Heart right ventricle (tissue), 16 donors: ENCODE measurements around the gene CBR1. TPM values are rescaled to one million over a fixed set of nuclear protein-coding genes. Genes with fewer than 3 reads are reported as not detected.

Source experiments
- ATAC-seq, 8 donors: fragments of 200-7000 bp; cut with Tn5 transposase; one replicate each; pipeline ENCODE4 v1.9.1; 2020; ENCODE audit warnings: mild to moderate bottlenecking in 8 of 8, moderate library complexity in 8 of 8, moderate number of reproducible peaks in 1 of 8
- DNase-seq, 2 donors: peaks; one replicate each; pipeline ENCODE4 v3.0.0-alpha.2; 2020
- H3K27ac ChIP-seq, 10 donors: fragments of 200-600 bp; sonication (generic) in 2 of 10; one replicate each; pipeline versions ENCODE4 v1.5.0 to v1.8.0; 2020 to 2022; ENCODE audit warnings: mild to moderate bottlenecking in 3 of 10
- H3K27me3 ChIP-seq, 7 donors: fragments of 200-600 bp; one replicate each; pipeline ENCODE4 v1.8.0; 2021 to 2022; ENCODE audit warnings: mild to moderate bottlenecking in 2 of 7
- H3K36me3 ChIP-seq, 9 donors: fragments of 200-600 bp; sonication (generic) in 1 of 9; one replicate each; pipeline versions ENCODE4 v1.5.0 to v1.8.0; 2020 to 2022; ENCODE audit warnings: mild to moderate bottlenecking in 2 of 9
- H3K4me1 ChIP-seq, 9 donors: fragments of 200-600 bp; sonication (generic) in 1 of 9; one replicate each; pipeline versions ENCODE4 v1.5.0 to v1.8.0; 2020 to 2022; ENCODE audit warnings: mild to moderate bottlenecking in 4 of 9
- H3K4me3 ChIP-seq, 10 donors: fragments of 200-600 bp; sonication (generic) in 2 of 10; one replicate each; pipeline versions ENCODE4 v1.5.0 to v1.8.0; 2020 to 2022; ENCODE audit warnings: mild to moderate bottlenecking in 7 of 10, moderate library complexity in 2 of 10
- H3K9me3 ChIP-seq, 11 donors: fragments of 200-600 bp in 10 of 11; sonication (generic) in 2 of 11; one replicate each; pipeline versions ENCODE4 v1.5.0 to v1.8.0; 2013 to 2022; ENCODE audit warnings: mild to moderate bottlenecking in 2 of 11, control low read depth in 1 of 11, moderate library complexity in 1 of 11
- WGBS, 2 donors: extraction: QIAGEN DNeasy Blood & Tissue Kit; methylation state at CpG; one replicate each; pipeline ENCODE4 v1.1.7; 2013; ENCODE audit warnings: inconsistent platforms in 1 of 2; 5-methylcytosine and 5-hydroxymethylcytosine counted together
- intact Hi-C, 10 donors: fragments of 100-400 bp; cut with DNase I; formaldehyde crosslinking; loops; one replicate each; pipeline versions ENCODE4 v1.11.1 to v1.14.2; 2022
- polyA plus RNA-seq, 2 donors: library from polyadenylated mRNA; stranded (reverse); fragments of 200-250 nt; gene quantifications; one replicate each; pipeline ENCODE4 v1.2.3, GENCODE V29; 2013
- total RNA-seq, 10 donors: library from RNA; stranded (reverse); fragmentation: NEBNext Ultra II Directional in 3 of 10; extraction: Animal tissue kit (Norgen Biotek cat#: 25700) in 3 of 10; gene quantifications; one replicate each; pipeline versions ENCODE4 v1.2.1 to v1.2.4, GENCODE V29; 2021 to 2023
- TF ChIP-seq, protein P1 (sequence below), 9 donors: fragments of 200-600 bp; sonication (generic) in 2 of 9; IDR thresholded peaks; one replicate each; pipeline versions ENCODE4 v1.5.0 to v1.8.0; 2021 to 2022; ENCODE audit warnings: antibody characterized with exemption in 9 of 9, mild to moderate bottlenecking in 5 of 9, moderate library complexity in 1 of 9
- donor health status: Arrhythmogenic right ventricular cardiomyopathy.
- donor health status: ischemic (EF 13 %, LVEDD 7.1; RV severe dilation, severe dysfunction).
- donor health status: healthy with polysubstance abuse.
- donor health status: DM: no; HTN: yes; CAD: no.
- donor health status: DM: no; HTN: no; CAD: no.
- donor health status: ischemic (EF 25% LVEDD 6.9; RV normal size, moderate dysfunction).
- donor health status: ischemic (EF 25% LVEDD 5.7; RV mildly dilated, moderate dysfunction).
- donor health status: healthy.
- donor health status: DM: yes; HTN: yes; CAD: no.
- donor health status: Ischemic cardiomyopathy.
- donor health status: ischemic (EF 35%, LVEDD 5.7; RV mildly dilated, moderate dysfunction).
- donor health status: nonischemic (EF 11% LVEDD 7.7; RV severe dilation, severe dysfunction).
- donor health status: DM: yes; HTN: yes; CAD: no.
- donor health status: PGD.
- donor health status: ischemic (EF 29% LVEDD 5.4; RV normal size, mild dysfunction).
- donor health status: nonischemic (EF 23%, LVEDD 6.1; RV moderate dilation, normal function).

The CBR1 gene
- total and polyA plus RNA-seq, 12 donors: 7.7 to 61.2 (median 17.6) TPM

DNA sequence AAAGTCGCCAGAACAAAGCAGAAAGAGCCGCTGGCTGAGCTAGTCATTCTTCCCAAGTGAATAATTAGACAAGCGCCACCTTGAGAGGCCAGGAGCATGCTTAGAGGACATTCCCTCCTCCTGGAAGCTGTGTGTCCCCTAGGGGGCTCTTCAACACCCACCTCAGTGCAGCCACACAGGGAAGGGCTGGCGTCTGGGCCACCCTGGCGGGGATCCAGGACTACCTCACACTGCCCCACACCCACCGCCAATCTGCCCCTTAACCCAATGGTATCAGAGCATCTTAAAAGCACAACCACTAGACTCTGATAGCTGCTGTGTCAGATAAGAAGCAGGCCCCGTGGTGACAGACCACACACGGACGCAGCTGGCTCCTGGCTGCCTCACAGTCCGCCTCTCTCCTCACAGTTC, 34.4 kb upstream of the CBR1 start:
- ATAC-seq (peak; percentile 16 to 81 (median 52)), DNase-seq (no peak)
- intact Hi-C loops: loop anchor here in 1 of 10 donors (5.0 kb wide), 1 partner anchor 1293 kb away; no protein-coding TSS in a partner anchor
- Histone ChIP-seq H3K27ac (no peak overlapping the region), H3K4me3 (no peak overlapping the region), H3K27me3 (no peaks in the 10 kb centered on the region), H3K9me3 (no peaks in the 10 kb centered on the region), H3K36me3 (peaks cover 0 to 68% (median 14%) of the 10 kb centered on the region in 9 donors), H3K4me1 (no peaks in the 10 kb centered on the region)
- WGBS, 2 donors: 46 to 62% methylated on average over 10 of the region's 10 CpGs
- TF ChIP-seq, protein P1, sequence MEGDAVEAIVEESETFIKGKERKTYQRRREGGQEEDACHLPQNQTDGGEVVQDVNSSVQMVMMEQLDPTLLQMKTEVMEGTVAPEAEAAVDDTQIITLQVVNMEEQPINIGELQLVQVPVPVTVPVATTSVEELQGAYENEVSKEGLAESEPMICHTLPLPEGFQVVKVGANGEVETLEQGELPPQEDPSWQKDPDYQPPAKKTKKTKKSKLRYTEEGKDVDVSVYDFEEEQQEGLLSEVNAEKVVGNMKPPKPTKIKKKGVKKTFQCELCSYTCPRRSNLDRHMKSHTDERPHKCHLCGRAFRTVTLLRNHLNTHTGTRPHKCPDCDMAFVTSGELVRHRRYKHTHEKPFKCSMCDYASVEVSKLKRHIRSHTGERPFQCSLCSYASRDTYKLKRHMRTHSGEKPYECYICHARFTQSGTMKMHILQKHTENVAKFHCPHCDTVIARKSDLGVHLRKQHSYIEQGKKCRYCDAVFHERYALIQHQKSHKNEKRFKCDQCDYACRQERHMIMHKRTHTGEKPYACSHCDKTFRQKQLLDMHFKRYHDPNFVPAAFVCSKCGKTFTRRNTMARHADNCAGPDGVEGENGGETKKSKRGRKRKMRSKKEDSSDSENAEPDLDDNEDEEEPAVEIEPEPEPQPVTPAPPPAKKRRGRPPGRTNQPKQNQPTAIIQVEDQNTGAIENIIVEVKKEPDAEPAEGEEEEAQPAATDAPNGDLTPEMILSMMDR (IDR thresholded peaks at IDR 0.05): peak in 2 of 9 donors; percentile 6 to 10

DNA sequence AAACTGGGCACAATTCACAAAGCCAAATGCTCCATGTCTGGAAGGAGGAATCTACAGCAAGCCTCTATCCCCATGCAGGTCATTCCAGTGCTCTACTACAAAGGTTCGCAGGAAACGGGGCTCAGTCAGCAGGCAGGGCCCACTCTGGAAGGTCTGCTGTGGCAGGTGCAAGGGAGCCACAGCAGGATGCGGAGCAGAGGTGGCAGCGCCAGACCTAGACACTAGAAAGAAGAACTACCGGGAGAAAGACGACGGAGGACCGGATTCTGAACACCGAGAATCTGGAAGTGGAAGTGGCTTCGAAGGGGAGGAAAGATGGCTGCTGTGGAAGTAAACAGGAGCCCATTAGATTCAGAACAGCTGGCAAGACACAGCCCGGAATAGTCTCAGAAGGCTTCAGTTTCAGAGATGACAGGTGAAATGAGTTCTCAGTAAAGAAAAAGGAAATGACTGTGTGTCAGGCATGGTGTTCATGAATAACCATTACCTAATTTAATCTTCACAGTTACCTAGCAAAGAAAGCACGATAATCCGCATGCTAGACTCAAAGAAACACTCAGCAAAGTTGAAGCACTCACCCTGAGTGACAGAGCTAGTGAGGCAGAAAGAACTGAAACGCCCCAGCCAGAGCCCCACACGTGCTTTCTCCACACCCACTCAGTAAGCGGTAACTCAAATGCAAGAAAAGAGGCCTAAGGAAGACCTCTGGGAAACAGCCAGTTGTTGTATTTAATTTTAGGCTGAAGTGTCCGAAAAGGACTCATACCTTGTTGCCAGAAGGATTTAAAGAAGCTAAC, 30.9 kb upstream of the CBR1 start:
- Histone ChIP-seq H3K27me3 (no peaks in the 10 kb centered on the region), H3K9me3 (no peaks in the 10 kb centered on the region), H3K4me1 (no peaks in the 10 kb centered on the region), H3K27ac (no peak overlapping the region), H3K4me3 (no peak overlapping the region), H3K36me3 (peaks cover 0 to 100% (median 31%) of the 10 kb centered on the region in 9 donors)
- no peak for ATAC-seq
- no peak for DNase-seq
- TF ChIP-seq, protein P1 (IDR thresholded peaks at IDR 0.05): no peak
- intact Hi-C loops: loop anchor here in 1 of 10 donors (5.0 kb wide), 1 partner anchor 1297 kb away; no protein-coding TSS in a partner anchor
- WGBS, 2 donors: 90 to 93% methylated on average over 17 of the region's 17 CpGs

DNA sequence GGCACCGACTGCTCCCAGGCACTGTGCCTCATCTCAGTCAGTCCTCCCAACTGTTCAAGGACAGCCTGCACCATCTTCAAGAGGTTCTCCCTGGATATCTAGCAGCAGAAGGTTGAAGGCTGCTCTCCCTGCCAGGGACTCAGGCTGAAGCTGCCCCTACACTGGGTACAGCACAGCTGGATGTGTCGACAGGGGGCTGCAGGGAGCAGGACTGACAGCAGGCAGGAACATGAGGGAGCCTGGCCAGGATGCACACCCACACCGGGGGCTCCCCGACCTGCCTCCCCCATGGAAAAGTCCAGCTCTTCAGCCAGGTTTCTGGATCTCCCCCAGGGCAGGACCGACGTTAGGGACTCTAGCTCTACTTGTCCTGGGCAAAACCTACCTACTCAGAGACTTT, 30.0 kb upstream of the CBR1 start:
- Histone ChIP-seq H3K9me3 (no peaks in the 10 kb centered on the region), H3K4me3 (no peak overlapping the region), H3K36me3 (peaks cover 0 to 100% (median 39%) of the 10 kb centered on the region in 9 donors), H3K27ac (no peak overlapping the region), H3K4me1 (no peaks in the 10 kb centered on the region), H3K27me3 (no peaks in the 10 kb centered on the region)
- TF ChIP-seq, protein P1 (IDR thresholded peaks at IDR 0.05): no peak
- 72 to 75% methylated on average over 6 of the region's 6 CpGs for WGBS, 2 donors
- DNase-seq (no peak), ATAC-seq (no peak)
- intact Hi-C loops: loop anchor here in 1 of 10 donors (5.0 kb wide), 1 partner anchor 1298 kb away; no protein-coding TSS in a partner anchor

DNA sequence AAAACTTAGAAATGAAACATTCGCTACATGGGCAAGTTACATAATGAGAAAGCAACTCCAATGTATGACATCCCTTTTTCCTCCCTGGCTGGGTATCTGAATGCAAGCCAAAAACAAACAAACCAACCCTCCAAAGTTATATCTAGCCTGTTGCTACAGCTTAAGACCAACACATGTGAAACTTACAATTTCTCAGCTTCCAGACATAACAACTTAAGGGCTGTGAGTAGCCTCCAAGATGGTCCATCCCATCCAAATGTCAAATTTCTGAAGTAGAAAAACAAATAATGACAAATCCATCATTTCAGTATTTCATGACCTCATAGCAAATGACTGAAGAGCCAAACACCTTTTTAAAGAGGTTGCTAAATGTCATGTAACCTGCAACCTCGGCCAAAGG, 29.4 kb upstream of the CBR1 start:
- Histone ChIP-seq H3K9me3 (no peaks in the 10 kb centered on the region), H3K27me3 (no peaks in the 10 kb centered on the region), H3K4me1 (peaks cover 0 to 2% (median 0%) of the 10 kb centered on the region in 9 donors), H3K4me3 (no peak overlapping the region), H3K36me3 (peaks cover 0 to 100% (median 41%) of the 10 kb centered on the region in 9 donors), H3K27ac (no peak overlapping the region)
- no peak for ATAC-seq
- TF ChIP-seq, protein P1 (IDR thresholded peaks at IDR 0.05): no peak
- no peak for DNase-seq
- 89 to 92% methylated on average over 2 of the region's 2 CpGs for WGBS, 2 donors
- intact Hi-C loops: no loop called here
